ENCODE results near the gene FGF5. TPM values are rescaled to one million over a fixed set of nuclear protein-coding genes. Genes with fewer than 3 reads are reported as not detected.
"Not testable (repeated sequence)": the region's sequence is repeated elsewhere in the genome, so short reads cannot be mapped to it uniquely, and the experiment has no call there.

The FGF5 gene, protein sequence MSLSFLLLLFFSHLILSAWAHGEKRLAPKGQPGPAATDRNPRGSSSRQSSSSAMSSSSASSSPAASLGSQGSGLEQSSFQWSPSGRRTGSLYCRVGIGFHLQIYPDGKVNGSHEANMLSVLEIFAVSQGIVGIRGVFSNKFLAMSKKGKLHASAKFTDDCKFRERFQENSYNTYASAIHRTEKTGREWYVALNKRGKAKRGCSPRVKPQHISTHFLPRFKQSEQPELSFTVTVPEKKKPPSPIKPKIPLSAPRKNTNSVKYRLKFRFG
- total RNA-seq (2014; rRNA removed; shearing (Covaris generic)), result not detected in 2 replicates

GRCh38 chr4:80266253-80266901, at the start of gene FGF5:
FGF5 (plus strand) TSS chr4:80266664; CDS start chr4:80266825, 161 bp downstream.
- no peak for DNase-seq (ENCODE audit: low spot score)

GRCh38 chr4:80219301-80220025, 47.0 kb upstream of the FGF5 start:
- no peak for DNase-seq (ENCODE audit: low spot score)

DNA sequence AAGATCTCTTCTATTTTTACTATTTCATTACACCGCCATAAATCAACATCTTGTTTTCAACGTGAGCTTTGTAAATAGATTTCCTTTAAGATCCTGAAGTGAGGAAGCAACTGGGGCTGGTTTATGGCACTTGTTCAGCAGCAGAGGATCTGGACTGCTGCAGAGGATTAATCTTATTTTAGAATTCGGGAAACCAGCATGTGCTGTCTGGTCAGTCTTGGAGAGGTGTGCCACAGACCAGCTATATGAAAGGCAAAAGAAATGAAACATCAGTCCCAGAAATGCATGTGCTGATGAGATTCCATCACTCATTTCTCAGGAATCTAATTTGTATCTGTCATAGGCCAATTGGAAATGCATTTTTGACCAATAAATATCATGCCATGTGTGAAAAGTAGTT, 45.8 kb upstream of the FGF5 start:
- no peak for DNase-seq (ENCODE audit: low spot score)

- DNase-seq (ENCODE audit: low spot score), result peak; percentile 39
Observed at GRCh38 chr4:80221161-80221560, 45.3 kb upstream of the FGF5 start.

GRCh38 chr4:80225595-80225994, 40.9 kb upstream of the FGF5 start:
- no peak for DNase-seq (ENCODE audit: low spot score)

DNA sequence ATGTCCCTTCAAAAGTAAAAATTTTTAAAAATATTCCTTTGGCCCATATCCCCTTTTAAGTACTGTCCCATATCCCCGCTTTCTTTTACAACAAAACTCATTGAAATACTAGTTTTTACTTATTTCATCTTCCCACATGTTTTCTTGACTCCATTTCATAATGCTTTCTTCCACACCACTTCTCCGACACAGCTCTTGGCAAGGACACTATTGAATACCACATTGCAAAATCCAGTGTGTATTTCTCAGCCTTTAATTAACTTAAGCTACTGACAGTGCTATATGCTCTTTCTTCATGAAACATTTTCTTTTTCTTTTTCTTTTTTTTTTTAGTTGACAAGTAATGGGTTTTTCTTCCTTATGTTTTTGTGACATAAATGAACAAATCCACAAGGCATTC, 40.4 kb upstream of the FGF5 start:
- DNase-seq (ENCODE audit: low spot score), result no peak

DNA sequence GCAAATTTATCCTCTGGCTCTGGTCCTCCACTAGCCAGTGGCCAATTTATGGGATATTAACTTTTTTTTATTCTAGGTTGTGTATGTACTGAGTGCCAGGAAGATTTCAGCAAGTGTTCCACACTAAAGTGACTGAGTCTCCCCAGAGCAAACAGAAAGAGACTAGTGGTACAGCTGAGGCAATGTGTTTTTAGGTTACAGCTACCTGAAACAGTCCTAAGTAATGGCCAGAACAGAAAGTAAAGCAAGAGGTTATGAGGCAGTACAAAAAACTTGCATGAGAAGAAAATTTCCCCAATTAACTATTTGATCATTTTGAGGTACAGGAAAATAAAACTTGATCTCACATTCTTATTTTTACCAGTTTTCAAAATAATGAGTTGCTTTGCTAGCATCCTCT, 38.0 kb upstream of the FGF5 start:
- DNase-seq (ENCODE audit: low spot score), result no peak

DNA sequence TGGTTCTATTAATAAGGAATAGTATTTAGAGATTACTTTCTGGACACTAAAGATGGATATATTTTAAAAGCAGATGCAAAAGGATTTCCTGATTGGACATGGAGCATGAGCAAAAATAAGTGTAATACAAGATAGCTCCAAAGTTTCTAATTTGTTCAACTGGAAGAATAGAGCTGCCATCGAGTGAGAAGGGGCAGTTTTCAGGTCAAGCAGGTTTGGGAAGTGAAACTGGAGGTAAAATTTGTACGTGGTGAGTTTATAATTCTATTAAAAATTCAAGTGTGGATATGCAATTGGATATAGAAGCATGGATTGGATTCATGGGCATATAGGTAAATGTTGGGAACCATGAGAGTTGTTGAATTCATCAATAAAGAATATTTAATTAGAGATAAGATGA, 37.3 kb upstream of the FGF5 start:
- DNase-seq (ENCODE audit: low spot score), result no peak

- DNase-seq (ENCODE audit: low spot score), result no peak
Observed at GRCh38 chr4:80229590-80229989, 36.9 kb upstream of the FGF5 start.

DNA sequence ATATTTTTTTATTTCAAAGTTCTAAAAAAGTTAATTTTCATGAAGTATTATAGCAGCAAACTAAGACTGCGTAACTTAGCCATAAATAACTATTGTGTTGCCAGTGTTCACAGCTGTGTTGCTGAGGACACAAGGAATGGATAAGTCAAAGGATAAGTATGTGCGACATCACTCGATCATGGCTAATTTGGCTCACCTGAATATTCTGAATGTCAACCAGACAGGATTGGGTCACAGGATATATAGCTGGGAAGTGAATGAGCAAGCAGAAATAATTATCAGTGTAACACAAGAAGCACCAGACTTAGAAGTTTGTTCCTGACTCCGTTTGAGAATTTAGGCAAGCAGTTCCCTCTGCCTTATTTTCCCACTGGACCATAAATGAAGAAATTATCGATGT, 35.3 kb upstream of the FGF5 start:
- DNase-seq (ENCODE audit: low spot score), result no peak

- DNase-seq (ENCODE audit: low spot score), result no peak
Observed at GRCh38 chr4:80232707-80233370, 33.6 kb upstream of the FGF5 start.

- no peak for DNase-seq (ENCODE audit: low spot score)
Observed at GRCh38 chr4:80233390-80233789, 33.1 kb upstream of the FGF5 start.

GRCh38 chr4:80235451-80235850, 31.0 kb upstream of the FGF5 start:
- DNase-seq (ENCODE audit: low spot score), result no peak

- DNase-seq (ENCODE audit: low spot score), result no peak
Observed at GRCh38 chr4:80237992-80238391, 28.5 kb upstream of the FGF5 start.

DNA sequence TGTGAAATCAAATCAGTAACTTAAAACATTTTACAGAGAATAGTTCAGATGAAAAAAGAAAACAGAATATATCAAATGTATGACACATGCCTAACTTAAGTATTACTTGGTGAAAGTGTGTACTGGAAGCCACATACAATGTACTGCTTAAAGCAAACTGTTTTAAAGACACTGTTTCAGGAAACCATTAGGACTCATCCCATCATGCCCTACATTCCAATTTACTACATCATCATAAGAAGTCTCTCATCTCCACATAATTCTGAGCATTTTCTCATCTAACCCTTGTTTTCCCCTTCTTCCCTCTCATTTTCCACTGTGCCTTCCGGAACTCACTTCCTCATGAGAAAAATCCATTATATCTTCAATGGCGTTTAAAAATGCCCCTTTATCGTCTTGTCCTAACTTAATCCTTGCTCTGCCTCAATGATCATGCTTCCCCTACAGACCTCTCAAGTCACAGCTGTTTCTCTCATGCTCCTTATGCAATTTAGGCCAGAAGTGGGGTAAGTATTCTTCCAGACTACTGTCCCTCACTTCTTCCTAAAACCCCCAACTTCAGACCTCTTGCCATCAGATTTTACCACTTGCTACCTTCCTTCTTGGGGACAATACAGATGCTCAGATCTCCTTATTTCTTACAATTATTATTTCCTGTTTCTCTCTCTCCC, 26.8 kb upstream of the FGF5 start:
- no peak for DNase-seq (ENCODE audit: low spot score)

GRCh38 chr4:80240976-80241375, 25.5 kb upstream of the FGF5 start:
- DNase-seq (ENCODE audit: low spot score), result no peak

GRCh38 chr4:80243274-80244018, 23.0 kb upstream of the FGF5 start:
- DNase-seq (ENCODE audit: low spot score), result no peak

GRCh38 chr4:80247484-80247883, 19.0 kb upstream of the FGF5 start:
- not testable (repeated sequence) for DNase-seq (ENCODE audit: low spot score)

DNA sequence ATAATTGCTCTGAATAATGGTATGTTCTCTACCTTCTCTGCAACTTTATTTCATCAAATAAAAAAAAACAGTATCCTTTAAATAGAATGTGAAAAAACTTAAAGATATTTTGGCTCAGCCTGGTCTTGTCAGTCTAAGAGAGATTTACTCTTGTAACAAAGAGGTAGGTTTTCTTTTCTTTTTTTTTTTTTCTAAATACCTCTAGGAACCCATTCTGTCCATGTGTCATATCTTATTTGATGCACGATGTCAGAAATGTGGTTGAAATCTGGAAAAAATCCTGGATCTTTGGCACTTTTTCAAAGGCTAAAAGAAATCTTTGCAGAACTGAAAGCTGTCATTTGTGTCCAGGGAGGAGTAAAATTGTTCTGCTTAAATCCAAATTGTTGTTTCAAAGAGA, 17.3 kb upstream of the FGF5 start:
- no peak for DNase-seq (ENCODE audit: low spot score)

GRCh38 chr4:80252427-80252826, 14.0 kb upstream of the FGF5 start:
- no peak for DNase-seq (ENCODE audit: low spot score)

DNA sequence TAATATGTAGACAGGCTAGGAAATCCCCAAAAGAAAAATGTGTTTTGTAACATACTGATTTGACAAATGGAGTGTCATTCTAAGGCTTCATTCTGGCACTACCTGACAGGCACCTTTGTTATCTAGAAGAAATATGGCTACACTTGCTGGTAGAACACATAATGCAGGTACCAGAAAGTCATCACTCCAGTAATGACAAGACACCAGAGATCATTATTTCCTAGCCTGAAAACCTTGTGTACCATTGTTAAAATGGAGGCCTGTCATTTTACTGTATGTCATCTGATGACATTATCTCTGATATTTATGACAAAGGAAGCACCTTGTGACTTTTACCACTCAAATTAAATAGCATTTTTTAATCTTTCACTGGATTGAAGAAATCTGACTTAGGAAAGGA, 13.5 kb upstream of the FGF5 start:
- no peak for DNase-seq (ENCODE audit: low spot score)
